ENCODE data around the gene CLMN. TPM values are rescaled to one million over a fixed set of nuclear protein-coding genes. Genes with fewer than 3 reads are reported as not detected.

Gene CLMN
- total and polyA plus RNA-seq, 9 of the 15 experiments (the other 6 are each of a cell fraction or from before 2014, with no cell fraction given), result 0.01 to 0.18 (median 0.07) TPM; not detected in 4

DNA sequence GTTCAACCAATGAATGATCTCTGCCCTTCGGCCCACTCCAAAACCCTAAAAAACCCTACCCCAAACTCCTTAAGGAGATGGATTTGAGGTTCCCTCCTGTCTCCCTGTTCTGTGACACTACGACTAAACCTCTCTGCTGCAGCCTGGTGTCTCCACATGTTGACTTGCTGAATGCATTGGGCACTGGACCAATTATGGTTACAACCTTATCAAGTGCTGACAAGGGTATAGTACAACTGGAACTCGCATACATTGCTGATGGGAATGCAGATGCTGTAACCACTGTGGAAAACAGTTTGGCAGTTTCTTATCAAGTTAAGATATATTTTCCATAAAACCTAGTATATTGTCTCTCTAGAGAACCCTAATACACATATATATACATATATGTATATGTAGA lies 156.0 kb downstream of the CLMN start (continued):
- TF ChIP-seq, protein P1, sequence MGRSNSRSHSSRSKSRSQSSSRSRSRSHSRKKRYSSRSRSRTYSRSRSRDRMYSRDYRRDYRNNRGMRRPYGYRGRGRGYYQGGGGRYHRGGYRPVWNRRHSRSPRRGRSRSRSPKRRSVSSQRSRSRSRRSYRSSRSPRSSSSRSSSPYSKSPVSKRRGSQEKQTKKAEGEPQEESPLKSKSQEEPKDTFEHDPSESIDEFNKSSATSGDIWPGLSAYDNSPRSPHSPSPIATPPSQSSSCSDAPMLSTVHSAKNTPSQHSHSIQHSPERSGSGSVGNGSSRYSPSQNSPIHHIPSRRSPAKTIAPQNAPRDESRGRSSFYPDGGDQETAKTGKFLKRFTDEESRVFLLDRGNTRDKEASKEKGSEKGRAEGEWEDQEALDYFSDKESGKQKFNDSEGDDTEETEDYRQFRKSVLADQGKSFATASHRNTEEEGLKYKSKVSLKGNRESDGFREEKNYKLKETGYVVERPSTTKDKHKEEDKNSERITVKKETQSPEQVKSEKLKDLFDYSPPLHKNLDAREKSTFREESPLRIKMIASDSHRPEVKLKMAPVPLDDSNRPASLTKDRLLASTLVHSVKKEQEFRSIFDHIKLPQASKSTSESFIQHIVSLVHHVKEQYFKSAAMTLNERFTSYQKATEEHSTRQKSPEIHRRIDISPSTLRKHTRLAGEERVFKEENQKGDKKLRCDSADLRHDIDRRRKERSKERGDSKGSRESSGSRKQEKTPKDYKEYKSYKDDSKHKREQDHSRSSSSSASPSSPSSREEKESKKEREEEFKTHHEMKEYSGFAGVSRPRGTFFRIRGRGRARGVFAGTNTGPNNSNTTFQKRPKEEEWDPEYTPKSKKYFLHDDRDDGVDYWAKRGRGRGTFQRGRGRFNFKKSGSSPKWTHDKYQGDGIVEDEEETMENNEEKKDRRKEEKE (IDR thresholded peaks at IDR 0.05; ENCODE audit: borderline replicate concordance in 1 of 2, control insufficient read depth in 1 of 2, low read depth in 2 of 2, low read length in 1 of 2), result no peak
- TF ChIP-seq, protein P2, sequence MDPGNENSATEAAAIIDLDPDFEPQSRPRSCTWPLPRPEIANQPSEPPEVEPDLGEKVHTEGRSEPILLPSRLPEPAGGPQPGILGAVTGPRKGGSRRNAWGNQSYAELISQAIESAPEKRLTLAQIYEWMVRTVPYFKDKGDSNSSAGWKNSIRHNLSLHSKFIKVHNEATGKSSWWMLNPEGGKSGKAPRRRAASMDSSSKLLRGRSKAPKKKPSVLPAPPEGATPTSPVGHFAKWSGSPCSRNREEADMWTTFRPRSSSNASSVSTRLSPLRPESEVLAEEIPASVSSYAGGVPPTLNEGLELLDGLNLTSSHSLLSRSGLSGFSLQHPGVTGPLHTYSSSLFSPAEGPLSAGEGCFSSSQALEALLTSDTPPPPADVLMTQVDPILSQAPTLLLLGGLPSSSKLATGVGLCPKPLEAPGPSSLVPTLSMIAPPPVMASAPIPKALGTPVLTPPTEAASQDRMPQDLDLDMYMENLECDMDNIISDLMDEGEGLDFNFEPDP (CRISPR knock-in tag; IDR thresholded peaks at IDR 0.05), result no peak
- TF ChIP-seq RBM17 (IDR thresholded peaks at IDR 0.05; ENCODE audit: borderline replicate concordance, low read depth, low read length), result no peak
- no peak for TF ChIP-seq POLR2AphosphoS5 (IDR thresholded peaks at IDR 0.05; ENCODE audit: control insufficient read depth, insufficient read depth, low read depth, low read length)
- no peak for TF ChIP-seq ZNF408 (CRISPR knock-in tag; IDR thresholded peaks at IDR 0.05; ENCODE audit: low read depth)
- TF ChIP-seq, protein P3, sequence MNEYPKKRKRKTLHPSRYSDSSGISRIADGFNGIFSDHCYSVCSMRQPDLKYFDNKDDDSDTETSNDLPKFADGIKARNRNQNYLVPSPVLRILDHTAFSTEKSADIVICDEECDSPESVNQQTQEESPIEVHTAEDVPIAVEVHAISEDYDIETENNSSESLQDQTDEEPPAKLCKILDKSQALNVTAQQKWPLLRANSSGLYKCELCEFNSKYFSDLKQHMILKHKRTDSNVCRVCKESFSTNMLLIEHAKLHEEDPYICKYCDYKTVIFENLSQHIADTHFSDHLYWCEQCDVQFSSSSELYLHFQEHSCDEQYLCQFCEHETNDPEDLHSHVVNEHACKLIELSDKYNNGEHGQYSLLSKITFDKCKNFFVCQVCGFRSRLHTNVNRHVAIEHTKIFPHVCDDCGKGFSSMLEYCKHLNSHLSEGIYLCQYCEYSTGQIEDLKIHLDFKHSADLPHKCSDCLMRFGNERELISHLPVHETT (CRISPR knock-in tag; conservative IDR thresholded peaks at IDR 0.05 in 1 of 2, IDR thresholded peaks at IDR 0.05 in 1 of 2), result no peak
- no peak for TF ChIP-seq ZNF586 (CRISPR knock-in tag; conservative IDR thresholded peaks at IDR 0.05)
- no peak for TF ChIP-seq ELF4 (CRISPR knock-in tag; IDR thresholded peaks at IDR 0.05)

All from K562 (cell line).